ENCODE measurements around the gene PIGL.
"Not testable (repeated sequence)": the region's sequence is repeated elsewhere in the genome, so short reads cannot be mapped to it uniquely, and the experiment has no call there.

Gene PIGL

GRCh38 chr17:16217002-16217635, at the start of gene PIGL:
Gene PIGL (plus strand): TSS chr17:16217210. CDS start chr17:16217227, 17 bp downstream.
- peak; percentile 79 for DNase-seq

GRCh38 chr17:16171613-16172012, 45.4 kb upstream of the PIGL start:
- peak; percentile 54 for DNase-seq

- no peak for DNase-seq
Observed at GRCh38 chr17:16178836-16179235, 38.2 kb upstream of the PIGL start.

DNA sequence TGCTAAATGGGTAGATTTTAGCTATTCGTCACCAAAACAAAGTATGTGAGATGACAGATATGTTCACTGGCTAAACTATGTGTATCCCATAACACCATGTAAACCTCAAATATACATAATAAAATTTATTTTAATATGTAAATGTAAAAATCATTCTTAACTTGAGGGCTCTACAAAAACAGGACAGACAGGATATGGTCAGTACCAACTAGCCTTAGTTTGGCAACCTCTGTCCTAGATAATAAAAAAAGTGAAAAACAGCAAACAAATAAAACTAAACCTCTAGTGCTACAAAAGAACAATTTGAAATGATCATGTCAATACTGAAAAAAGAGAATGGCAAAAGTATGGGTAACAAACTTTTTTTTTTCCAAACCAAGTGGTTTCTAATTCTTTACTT, 35.4 kb upstream of the PIGL start:
- no peak for DNase-seq

GRCh38 chr17:16187642-16188041, 29.4 kb upstream of the PIGL start:
- no peak for DNase-seq

- no peak for DNase-seq
Observed at GRCh38 chr17:16189791-16190348, 27.1 kb upstream of the PIGL start.

DNA sequence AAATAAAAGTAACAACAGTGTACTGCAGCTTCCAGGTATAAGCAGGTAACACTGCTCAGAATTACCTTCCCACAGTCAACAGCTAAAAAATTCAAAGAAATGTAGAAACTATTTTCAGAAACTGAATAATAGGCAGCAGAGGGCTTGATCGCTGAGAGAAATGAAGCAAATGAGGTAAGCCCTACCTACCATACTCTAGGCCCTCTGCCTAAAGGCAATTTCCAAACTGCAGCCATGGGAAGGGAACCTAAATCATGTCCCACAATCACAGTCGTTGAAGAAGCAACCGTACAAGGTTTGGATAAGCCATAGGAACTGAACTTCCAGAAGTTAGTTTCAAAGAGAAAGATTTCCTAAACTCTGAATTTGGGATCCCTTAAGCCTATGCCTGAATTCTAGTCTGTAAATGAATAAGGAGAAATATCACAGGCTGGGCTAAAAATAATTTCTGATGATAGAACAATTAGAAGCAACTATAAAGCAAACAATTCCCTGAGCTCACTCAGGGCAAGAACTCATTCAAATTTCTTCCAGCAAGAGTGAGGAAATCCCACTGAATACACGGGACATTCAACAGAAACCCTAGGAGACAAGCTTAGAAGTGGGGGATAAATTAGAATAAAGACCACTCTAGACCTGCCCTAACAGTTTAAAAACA, 26.2 kb upstream of the PIGL start:
- DNase-seq: no peak

DNA sequence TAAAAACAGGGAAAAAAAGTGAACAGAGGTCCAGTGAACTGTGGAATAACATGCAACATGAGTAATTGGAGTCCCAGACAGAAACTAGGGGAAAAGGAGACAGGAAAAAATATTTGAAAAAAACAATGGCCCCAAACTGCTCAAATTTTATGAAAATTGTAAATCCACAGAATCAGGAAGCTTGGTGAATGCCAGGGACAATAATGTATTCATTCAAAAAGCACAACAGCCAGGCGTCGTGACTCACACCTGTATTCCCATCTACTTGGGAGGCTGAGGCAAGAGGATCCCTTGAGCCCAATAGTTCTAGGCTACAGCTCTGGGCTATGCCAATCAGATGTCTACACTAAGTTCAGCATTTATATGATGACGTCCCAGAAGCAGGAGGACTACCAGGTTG, 25.4 kb upstream of the PIGL start:
- DNase-seq: no peak

DNA sequence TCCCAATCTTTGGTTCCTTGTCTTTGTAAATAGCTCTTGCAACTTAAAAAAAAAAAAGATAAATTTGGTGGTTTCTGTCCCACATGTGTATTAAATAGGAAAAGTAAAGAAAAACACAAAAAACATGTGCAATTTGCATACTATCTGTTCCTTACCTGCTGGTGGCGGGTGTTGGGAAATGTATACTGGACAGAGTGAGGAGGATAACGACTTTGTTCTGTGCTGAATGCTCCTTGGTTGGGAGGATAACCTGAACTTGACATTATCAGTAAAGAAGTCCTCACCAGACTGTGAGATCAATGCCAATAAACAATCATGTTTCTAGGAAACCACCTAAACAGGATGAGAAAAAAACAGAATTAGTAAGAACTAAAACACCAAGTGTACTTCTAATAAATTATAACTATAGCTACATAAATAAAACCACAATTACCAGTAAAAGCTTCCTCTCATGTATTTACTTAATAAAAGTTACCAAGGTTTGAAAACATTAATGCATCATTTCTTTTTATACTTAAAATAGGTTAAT, 22.6 kb upstream of the PIGL start:
- DNase-seq: not testable (repeated sequence)

DNA sequence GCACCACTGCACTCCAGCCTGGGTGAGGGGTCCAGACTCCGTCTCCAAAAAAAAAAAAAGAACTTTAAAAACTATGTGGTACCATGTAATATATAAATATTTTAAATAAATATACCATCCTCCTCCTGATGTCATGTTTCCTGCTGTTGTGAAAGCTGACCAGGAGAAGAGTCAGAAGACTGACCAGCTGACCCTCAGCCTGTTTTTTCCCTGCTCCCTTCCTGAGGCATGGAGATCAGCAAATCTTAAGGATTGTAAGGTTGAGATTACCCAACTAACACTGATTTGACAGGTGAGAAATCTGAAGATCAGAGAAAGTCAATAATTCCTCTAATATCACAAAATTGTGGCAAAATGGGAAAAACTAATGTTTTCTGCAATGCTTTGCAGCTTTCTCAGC, 19.7 kb upstream of the PIGL start:
- no peak for DNase-seq

- DNase-seq: no peak
Observed at GRCh38 chr17:16199093-16199492, 17.9 kb upstream of the PIGL start.

GRCh38 chr17:16201693-16202131, 15.3 kb upstream of the PIGL start:
- DNase-seq: not testable (repeated sequence)

DNA sequence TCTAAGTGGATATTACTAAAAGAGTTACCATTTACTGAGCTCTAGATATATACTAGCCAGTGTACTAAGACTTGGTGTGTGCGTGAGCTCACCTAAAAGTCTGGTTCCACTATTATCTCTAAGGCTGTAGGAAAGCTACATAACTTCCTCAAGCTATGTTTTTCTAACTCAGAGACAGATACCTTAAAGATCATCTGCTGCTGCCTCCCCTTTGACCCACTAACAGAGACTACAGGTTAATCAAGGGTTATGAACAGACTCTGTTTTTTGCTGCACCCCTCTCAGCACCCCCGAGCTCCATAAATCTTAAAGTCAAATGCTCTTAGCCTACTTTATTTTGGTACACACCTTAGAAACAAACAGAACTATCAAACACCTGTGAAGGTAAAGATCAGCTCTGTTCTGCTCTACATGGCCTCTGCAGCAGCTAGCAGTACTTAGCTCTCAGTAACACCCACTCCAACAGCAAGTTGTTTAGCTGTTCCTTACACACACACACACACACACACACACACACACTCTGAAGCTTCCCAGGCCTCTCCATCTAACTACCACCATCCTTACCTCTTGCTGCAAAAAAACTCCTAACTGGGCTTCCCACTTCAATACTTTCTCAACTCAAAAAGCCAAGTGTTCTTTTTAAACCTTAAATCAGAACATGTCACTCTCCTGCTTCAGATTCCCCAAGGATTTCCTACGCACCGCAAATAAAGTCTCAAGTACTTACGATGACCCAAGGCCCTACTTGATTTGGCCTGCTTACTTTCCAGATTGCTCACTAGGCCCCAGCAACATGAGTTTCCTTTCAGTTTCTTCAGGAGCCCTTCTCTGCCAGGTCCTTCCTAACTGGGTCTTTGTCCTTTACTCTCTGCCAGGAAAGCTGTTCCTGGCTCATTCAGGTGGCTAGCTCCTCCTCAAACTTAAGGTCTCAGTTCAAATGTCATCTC, 14.2 kb upstream of the PIGL start:
- DNase-seq: not testable (repeated sequence)

- not testable (repeated sequence) for DNase-seq
Observed at GRCh38 chr17:16204763-16205162, 12.2 kb upstream of the PIGL start.

GRCh38 chr17:16211590-16211989, 5.4 kb upstream of the PIGL start:
- DNase-seq: no peak

DNA sequence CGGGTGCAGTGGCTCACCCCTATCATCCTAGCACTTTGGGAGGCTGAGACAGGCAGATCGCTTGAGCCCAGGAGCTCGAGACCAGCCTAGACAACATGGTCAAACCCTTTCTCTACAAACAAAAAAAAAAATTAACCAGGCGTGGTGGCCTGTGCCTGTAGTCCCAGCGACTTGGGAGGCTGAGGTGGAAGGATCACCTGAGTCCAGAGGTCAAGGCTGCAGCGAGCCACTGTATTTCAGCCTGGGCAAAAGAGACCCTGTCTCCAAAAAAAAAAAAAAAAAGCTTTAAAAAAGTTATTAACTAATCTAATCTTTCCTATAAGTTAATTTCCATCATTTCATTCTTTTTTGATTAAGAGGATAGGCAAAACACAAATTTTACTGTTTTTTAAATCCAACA, 4.2 kb upstream of the PIGL start:
- no peak for DNase-seq

DNA sequence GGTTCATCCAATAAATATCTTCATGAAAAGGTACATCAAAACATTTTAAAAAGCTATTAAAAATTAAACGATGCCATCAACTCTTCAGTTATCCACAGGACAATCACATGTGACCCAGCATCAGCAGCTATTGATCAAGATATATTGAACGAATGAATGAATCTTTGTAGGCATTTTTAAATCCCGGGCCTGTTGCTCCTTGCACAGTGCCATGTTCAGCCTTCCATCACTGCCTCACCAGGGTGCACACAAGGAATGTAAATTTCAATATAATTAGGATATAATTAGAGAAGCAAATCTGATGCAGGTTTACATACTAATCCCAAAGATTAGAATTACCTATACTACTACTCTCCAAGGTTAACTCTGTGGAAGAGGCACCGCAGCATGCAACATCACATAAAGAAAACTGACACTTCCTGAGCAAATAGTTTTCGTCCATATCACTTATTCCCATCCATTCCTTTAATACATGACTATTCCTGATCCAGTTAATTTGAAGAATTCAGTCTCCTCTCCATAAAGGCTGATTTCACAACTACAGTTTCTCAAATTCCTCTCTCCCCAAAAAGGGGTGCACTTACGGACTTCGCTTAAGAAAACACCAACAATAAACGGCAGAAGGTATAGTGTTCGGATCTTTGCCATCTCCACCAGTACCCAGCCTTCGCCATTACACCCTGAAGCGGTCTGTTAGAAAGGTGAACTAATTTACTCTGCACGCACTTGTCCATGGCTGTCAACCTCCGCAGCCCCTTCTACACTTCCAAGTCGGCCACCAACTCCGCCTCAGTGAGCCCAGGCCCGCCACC, 2.6 kb upstream of the PIGL start:
- no peak for DNase-seq

DNA sequence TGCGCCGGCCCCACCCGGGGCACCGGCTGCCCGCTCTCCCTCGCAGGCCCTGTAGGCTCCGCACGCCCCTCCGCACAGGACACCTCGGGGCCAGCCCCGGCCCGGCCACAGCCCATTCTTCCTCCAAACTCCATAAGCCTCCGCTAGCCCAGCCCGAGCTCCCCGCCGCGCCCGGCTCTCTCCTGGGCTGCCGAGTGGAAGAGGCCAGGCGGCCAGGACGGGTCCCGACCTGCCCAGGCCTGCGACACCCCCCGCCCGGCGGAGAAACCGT, 2.1 kb upstream of the PIGL start:
- DNase-seq: no peak

- DNase-seq: peak; percentile 87
Observed at GRCh38 chr17:16215273-16215964, 1.6 kb upstream of the PIGL start, which contains the start of gene NCOR1. Gene NCOR1 (minus strand): TSS chr17:16215534. CDS start chr17:16194569, 20,965 bp downstream.

- peak; percentile 24 for DNase-seq
Observed at GRCh38 chr17:16215965-16216316, 1.1 kb upstream of the PIGL start.

GRCh38 chr17:16216341-16217001, 539 bp upstream of the PIGL start:
- DNase-seq: not testable (repeated sequence)

Data from NCI-H2029 (cell line).